Measurements from ENCODE around the gene BTBD19.
A peak's percentile ranks its signal among the peaks of the same experiment; 100 is the strongest.
"Not testable (repeated sequence)": the region's sequence is repeated elsewhere in the genome, so short reads cannot be mapped to it uniquely, and the experiment has no call there.

Gene BTBD19

DNA sequence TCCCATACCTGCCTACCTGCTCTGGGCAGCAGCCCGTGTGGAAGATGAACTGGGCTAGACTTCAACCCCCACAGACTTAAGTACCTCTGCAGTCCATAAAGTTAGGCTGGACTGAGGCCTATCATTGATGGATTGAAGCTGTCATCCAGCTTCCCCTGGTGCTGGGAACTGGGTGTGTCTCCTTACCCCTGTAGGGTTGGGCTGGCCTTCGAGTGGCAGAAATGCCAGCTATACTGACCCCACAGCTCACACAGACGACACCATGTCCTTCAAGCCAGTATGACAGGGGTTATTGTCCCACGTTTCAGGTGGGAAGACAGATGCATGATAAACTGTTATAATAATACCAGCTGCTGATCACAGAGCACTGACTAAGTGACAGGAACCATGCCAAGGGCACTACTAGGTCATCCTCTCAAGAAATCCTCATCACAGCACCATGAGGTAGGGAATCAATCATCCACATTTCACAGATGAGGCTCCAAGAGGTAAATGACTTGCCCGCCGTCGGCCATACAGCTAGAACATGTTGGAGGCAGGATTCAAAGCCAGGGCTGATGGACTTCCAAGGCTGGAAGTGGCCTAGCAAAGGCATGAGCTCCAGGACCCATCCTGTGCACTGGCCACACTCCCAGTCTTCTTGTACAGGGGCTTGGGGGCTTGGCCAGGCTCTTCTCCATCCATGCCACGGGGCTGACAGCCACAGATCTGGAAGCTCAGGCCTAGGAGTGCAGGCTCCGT lies 20.0 kb upstream of the BTBD19 start, which contains the start of gene BEST4:
Gene BEST4, minus strand, starts transcription at position 51 of the 741 bp plus-strand sequence. CDS start 465 bp downstream, outside the sequence.
- DNase-seq = no peak

DNA sequence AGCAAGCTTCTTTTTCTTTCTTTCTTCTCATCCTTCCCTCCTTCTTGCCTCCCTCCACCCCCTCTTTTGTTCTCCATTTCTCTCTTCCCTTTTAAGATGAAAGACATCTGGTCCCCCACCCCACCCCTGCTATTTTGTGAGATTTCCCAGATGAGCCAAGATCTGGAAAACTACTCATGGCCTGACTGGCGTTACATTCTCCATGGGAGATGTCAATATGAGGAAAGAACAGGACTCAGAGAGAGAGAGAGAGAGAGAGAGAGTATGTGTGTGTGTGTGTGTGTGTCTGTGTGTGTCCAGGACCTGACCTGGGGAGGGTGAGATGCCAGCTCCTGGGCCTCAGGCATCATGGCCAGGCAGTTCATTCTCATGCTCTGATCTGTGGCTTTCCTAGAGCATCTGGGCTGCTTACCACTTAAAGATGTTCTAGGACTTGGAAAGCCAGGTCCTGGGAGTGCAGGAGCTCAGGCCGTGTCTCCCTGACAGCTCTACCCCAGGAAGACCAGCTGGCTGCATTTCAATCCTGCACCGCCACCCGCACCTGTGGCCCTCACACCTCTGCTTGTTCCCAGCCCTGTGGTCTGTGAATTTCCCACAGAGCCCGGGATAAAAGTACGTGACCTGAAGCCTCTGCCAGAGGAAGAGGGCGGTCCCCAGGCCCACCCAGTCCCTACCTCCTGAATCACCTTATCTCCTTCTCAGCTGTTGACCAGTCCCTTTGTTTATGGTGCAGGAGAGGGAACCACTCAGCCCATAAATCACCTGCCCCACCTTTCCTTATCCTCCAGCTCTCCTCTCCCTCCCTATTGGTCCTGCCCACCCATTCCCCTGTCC lies 17.1 kb upstream of the BTBD19 start:
- DNase-seq = no peak

DNA sequence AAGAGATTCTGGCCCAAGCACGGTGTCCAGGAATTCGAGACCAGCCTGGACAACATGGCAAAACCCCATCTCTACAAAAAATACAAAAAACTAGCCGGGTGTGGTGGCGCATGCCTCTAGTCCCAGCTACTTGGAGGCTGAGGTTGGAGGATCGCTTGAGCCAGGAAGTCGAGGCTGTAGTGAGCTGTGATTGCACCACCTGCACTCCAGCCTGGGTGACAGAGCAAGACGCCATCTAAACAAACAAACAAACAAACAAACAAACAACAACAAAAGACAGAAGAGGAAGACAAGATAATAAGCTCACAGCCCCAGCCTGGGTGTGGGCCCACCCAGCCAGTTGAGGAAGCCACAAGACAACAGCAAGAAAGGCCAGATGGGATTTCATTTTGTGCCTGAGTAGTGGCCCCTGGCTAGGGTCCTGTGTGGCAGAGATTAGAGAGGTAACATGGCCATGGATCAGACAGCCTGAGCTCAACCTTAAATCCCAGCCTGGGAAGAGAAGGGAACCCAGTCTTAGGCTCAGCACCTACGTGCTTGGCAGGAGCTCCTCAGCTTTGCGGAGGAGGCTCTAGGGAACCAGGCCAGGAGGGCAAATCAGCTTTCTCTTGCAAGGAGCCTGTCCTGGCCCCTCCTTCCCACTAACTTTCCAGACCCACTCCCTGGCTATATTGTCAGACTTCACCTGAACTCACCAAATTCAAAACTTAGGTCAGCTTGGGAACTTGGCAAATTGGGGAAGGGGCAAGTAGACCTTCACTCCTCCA lies 15.4 kb upstream of the BTBD19 start:
- DNase-seq = no peak

DNA sequence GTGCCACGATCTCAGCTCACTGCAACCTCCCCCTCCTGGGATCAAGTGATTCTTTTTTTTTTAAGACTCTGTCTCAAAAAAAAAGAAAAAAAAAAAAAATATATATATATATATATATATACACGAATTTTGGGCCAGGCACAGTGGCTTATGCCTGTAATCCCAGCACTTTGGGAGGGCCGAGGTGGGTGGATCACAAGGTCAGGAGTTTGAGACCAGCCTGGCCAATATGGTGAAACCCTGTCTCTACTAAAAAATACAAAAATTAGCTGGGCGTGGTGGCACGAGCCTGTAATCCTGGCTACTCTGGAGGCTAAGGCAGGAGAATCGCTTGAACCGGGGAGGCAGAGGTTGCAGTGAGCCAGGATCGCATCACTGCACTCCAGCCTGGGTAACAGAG lies 10.4 kb upstream of the BTBD19 start:
- DNase-seq = not testable (repeated sequence)

DNA sequence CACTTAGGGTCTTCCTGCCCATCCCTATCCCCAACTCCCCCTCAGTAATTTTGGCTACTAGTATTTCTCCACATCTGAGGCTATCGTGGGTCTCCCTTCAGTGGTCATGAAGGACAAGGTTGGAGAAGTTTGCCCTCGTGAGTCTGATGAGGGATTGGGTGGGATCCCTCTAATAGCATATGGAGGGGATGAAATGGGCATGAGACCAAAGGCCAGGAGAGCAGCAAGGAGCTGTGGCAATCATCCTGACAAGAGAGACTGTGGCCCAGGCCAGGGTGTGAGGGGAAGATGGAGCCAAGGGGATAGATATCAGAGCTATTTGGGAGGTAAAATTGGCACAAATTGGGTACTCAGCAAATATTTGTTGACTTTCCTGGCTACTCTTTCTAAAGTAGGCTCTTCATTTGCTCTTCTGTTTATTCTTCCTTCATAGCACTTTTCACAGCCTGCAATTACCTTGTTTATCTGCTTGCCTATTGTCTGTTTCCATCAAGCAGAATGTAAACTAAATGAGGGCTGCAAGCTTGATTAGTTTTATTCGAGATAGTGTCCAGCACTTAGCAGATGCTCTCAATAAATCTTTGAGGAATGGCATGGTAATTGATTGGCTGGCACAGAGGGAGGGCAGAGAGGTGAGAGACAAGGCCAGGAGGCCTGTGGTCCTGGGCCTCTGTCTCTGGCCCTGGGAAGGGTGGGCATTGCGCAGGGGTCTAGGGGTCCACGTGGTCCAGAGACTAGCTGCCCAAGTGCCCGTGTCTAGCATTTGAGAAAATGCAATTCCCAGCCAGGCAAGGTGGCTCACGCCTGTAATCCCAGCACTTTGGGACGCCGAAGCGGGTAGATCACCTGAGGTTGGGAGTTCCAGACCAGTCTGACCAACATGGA lies 9.6 kb upstream of the BTBD19 start:
- no peak for DNase-seq

DNA sequence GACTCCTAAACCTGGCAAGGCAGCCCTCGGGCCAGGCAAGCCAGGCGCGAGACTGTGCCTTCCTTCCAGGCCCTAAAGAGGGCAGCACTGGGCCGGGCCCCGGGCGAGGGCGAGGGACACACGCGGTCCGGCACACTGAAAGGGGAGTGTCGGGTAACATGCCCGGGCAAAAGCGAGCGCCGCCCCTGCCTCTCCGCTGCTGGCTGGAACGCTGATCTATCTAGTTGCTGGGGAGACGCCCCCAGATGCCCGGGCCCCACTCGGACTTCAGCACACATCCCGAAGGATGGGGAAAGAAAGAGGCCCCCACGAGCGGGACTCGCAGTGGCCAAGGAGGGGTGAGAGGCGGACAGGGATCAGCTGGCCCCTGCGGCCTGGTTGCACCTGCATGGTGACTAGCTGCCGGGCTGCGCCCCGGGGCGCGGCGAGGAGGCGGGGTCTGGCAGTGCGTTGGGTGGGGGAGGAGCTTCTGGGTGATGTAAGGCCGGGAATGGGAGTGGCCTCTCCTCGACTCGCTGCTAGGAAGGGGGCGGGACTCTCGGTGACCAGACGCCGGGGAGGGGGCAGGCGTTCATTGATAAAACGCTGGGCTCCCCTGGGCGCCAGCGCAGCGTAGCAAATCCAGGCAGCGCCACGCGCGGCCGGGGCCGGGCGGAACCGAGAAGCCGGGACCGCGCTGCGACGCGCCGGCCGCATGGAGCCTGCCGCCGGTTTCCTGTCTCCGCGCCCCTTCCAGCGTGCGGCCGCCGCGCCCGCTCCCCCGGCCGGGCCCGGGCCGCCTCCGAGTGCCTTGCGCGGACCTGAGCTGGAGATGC lies 8.3 kb upstream of the BTBD19 start, which contains the start of gene PLK3:
Gene PLK3, plus strand, starts transcription at position 608 of the 815 bp plus-strand sequence. Its CDS starts 87 bp downstream, at position 695.
- peak; percentile 98 for DNase-seq

DNA sequence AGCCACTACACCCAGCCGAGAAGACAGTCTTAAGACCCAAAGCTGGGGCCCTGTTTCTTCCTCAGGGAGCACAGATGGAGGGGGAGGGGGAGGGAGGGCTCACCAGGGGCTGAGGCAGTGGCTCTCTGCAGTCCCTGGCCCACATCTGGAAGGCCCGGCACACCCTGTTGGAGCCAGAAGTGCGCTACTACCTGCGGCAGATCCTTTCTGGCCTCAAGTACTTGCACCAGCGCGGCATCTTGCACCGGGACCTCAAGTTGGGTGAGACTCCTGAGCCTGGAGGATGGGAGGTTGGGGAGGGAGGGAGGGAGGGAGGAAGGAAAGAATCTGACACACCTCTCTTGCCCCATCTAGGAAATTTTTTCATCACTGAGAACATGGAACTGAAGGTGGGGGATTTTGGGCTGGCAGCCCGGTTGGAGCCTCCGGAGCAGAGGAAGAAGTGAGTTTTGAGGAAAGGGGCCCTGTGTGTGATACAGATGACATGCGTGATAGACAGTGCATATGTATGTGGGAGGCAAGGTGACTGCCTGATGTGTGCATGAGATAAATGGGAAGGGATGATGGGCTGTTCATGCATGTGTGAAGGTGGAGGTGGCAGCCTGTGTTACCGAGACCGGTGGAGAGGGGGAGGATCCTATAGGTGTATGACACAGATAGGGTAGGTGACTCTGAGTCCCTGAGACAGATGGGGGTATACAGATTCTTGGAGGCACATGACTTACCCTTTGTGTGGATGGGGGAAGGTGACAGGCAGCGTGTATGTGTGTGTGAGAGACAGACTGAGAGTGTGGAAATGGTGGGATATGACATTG lies 6.6 kb upstream of the BTBD19 start:
- DNase-seq = no peak

DNA sequence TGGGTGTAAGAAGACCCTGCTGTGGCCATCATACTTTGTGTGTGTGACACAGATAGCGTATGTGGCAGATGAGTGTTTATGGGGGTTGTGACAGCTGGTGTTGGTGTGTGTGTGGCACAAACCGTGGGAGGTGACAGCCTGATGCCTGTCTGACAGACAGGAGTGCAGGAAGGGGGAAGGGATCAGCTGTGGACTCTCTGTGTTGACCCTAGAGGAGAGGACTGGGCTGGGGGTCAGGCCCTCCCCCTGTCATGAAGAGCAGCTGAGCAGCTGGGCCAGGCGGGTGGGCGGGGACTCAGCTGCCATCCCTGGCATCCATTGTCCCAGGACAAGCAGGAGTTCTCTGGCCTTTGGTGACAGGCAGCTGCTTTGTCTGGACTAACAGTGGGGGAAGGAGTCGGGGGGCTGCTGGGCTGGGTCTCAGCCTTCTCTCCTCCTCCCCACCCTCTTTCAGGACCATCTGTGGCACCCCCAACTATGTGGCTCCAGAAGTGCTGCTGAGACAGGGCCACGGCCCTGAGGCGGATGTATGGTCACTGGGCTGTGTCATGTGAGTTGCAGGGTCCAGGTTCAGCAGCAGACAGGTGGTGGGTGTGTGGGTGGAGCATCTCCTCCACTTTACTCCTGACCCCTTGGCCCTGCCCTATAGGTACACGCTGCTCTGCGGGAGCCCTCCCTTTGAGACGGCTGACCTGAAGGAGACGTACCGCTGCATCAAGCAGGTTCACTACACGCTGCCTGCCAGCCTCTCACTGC lies 5.8 kb upstream of the BTBD19 start:
- DNase-seq = no peak

DNA sequence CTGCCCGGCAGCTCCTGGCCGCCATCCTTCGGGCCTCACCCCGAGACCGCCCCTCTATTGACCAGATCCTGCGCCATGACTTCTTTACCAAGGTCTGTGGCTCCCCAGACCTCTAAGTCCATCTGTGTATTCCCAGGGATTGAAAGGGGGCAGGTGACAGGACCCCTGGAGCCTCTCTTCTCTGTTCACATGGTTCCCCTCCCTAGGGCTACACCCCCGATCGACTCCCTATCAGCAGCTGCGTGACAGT lies 5.3 kb upstream of the BTBD19 start:
- no peak for DNase-seq

DNA sequence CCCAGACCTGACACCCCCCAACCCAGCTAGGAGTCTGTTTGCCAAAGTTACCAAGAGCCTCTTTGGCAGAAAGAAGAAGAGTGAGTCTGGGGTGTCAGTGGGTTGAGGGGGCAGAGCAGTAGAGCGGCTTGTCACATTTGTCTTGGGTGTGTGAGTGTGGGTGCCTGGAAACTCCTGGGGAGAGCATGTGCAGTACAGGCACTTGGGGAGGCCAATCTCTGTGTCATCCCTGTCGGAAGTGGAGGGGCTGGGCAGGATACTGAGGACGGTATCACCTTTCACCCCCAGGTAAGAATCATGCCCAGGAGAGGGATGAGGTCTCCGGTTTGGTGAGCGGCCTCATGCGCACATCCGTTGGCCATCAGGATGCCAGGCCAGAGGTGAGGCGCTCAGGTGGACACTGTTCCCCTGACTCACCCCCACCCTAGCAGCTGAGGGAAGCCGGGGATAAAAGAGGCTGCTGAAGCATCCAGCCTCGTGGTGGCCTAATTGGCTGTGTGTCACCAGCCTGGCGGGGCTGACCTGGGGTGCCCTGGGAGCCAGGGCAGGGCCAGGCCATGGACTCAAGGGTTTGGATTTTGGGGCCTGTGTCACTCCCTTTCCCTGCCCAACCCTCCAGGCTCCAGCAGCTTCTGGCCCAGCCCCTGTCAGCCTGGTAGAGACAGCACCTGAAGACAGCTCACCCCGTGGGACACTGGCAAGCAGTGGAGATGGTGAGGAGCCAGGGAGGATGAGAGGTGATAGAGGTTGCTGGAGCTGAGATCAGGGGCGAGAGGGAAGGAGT lies 4.8 kb upstream of the BTBD19 start:
- DNase-seq = no peak

DNA sequence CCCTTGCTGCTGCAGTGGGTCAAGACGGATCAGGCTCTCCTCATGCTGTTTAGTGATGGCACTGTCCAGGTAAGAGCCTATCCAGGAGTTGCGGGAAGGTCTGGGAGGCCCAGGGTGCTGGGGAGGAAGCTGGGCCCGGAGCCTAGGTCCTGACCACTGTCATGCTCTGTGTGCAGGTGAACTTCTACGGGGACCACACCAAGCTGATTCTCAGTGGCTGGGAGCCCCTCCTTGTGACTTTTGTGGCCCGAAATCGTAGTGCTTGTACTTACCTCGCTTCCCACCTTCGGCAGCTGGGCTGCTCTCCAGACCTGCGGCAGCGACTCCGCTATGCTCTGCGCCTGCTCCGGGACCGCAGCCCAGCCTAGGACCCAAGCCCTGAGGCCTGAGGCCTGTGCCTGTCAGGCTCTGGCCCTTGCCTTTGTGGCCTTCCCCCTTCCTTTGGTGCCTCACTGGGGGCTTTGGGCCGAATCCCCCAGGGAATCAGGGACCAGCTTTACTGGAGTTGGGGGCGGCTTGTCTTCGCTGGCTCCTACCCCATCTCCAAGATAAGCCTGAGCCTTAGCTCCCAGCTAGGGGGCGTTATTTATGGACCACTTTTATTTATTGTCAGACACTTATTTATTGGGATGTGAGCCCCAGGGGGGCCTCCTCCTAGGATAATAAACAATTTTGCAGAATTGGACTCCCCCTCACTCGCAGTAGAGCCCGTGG lies 2.9 kb upstream of the BTBD19 start:
- DNase-seq = no peak

DNA sequence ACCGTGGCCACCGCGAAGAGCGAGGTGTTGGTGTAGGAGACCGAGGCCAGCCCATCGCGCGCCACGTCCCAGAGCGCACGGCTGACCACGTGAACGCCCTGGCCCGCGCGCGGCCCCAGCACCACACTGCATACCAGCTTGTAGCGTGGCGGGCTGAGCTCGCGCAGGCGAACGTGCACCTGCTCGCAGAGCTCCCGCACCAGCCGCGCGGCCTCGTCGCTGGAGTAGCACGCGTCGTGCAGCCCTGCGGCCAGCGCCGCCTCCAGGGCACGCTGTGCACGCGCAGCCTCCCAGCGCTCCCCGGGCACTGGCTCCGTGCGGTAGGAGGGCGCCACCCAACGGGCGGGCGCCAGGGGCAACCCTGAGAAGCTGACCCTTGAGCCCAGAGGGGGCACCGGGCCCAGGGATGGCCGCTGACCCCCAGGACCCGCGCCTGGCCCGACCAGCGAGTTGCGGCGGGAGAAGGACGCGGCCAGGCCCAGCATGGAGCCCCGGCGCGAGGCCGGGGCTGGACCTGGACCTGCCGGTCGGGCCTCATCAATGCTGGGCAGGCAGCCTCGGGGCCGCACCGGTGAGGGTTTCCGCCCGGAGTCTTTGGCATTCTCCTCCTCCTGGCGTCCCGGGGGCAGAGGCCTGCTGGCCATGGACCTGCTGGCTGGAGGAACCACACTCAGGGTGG lies 2.2 kb upstream of the BTBD19 start:
- no peak for DNase-seq

DNA sequence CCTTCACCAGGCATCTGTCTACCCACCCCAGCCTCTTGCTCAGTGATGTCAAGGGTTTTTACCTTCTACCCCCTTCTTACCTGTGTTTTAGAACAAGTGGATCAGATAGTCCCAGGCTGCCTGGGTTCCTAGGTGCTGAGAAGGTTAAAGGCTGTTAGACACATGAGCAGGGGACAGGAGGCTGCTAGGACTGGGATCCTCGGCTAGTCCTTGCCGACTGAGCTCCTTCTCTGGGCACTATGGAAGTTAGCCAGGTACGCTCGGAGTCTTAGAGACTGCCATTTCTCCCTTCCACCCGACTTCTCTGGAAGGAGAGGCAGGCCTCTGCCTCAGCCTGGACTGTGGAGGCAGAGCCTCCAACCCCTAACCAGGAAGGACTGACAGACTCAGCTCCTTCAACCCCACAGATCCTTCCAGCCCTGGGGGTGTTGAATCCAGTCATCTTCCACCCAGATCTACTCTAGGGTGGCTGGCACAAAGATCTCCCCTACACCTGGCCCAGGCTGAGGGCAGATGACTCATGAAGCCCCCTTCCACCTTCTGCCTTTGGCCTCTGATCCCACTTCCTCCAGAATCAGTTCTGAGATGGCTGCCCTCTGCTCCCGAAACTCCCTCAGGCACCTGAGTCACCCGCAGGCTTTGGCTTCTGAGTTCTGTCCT lies 1.5 kb upstream of the BTBD19 start, which contains the start of gene DYNLT4:
Gene DYNLT4, minus strand, starts transcription at position 648 of the 660 bp plus-strand sequence. CDS start 683 bp downstream, outside the sequence.
- DNase-seq = no peak

DNA sequence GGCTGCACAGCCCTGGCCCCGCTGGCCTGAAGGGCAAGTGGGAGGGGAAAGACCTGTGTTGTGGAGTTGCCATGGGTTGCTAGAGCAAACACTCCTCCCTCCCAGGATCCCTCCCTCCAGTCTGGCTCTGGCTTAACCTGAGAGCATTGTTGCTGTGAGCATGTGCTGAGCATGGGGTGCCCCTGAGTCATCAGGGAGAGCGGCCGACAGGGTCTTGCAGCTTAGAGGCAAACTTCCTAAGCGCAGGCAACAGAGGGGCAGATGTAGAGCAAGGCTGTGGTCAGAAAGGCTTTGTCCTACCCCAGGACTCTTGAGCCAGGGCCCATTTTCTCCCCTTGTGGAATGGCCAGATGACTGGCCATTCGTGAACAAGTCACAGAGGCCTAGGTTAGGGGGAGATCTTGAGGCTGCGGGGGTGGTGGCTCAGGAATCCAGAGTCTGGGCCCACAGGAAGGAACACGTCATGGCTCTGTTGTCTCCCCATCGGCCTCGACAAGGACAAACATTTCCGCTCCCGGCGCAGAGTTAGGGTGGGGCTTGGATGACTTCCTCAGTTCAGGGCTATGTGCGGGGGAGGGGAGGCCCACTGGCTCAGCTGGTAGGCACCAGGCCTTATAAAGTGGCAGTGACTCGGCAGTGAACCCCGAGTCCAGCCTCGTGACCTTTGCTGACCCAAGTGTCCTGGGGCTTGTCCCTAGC lies 810 bp upstream of the BTBD19 start:
- peak; percentile 87 for DNase-seq

DNA sequence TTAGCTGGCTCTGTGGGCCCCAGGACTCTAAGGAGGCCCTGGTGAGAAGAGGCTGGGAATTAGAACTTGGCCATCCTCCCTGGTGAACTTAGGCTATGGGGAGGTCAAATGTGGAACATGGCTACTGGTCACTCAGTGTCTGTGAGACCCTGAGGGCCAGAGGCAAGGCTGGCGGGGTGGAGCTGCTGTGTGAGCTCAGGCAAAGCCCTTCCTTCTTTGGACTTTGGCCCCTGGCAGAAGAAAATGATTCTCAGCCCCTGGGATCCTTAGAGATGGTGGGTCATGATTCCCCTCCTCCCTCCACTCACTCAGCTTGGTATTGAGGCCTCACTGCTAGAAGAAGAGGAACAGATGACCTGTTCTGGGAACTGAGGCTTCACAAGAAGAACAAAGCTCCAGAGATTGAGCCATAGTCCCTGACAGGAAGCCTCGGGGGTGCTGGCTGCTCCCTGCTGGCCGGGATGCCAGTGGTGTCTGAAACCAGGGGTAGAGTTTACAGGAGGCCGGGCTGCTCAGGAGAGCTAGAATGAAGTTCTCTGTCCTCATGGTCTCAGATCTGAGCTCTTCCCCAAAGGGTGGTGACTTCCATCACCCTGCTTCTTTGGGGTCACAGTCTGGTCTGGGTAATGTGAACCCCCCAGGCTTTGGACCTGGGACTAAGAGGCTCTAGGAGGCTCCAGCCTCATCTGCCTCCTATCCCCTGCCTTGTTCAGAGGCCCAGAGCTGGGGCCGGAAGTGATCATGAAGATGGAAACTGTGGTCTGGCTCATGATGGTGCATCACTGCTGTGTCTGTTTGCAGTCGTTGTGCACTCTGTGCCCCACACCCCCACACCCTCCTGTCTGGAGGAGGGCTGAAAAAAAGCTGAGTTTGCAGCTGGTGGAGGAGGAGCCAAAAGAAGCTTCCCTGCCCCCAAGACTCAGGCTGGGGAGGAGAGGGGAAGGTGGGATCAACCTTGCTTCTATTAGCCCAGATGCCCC lies 905 bp downstream of the BTBD19 start:
- peak; percentile 84 for DNase-seq

Data from activated gamma-delta T cell treated with Interleukin-2 at 50 U/mL for 16 hours (primary cell).